Endothelial cell of hepatic sinusoid (primary cell): Measurements from ENCODE around the gene ASCC2.
"Not testable (repeated sequence)": the region's sequence is repeated elsewhere in the genome, so short reads cannot be mapped to it uniquely, and the experiment has no call there.

Experiments used
- in situ Hi-C: cut with HindIII; loops from 2 replicates; pipeline ENCODE4 v1.10.0; 2017; ENCODE audit warnings: low sequenced_read_pairs

ASCC2 gene, protein sequence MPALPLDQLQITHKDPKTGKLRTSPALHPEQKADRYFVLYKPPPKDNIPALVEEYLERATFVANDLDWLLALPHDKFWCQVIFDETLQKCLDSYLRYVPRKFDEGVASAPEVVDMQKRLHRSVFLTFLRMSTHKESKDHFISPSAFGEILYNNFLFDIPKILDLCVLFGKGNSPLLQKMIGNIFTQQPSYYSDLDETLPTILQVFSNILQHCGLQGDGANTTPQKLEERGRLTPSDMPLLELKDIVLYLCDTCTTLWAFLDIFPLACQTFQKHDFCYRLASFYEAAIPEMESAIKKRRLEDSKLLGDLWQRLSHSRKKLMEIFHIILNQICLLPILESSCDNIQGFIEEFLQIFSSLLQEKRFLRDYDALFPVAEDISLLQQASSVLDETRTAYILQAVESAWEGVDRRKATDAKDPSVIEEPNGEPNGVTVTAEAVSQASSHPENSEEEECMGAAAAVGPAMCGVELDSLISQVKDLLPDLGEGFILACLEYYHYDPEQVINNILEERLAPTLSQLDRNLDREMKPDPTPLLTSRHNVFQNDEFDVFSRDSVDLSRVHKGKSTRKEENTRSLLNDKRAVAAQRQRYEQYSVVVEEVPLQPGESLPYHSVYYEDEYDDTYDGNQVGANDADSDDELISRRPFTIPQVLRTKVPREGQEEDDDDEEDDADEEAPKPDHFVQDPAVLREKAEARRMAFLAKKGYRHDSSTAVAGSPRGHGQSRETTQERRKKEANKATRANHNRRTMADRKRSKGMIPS

DNA sequence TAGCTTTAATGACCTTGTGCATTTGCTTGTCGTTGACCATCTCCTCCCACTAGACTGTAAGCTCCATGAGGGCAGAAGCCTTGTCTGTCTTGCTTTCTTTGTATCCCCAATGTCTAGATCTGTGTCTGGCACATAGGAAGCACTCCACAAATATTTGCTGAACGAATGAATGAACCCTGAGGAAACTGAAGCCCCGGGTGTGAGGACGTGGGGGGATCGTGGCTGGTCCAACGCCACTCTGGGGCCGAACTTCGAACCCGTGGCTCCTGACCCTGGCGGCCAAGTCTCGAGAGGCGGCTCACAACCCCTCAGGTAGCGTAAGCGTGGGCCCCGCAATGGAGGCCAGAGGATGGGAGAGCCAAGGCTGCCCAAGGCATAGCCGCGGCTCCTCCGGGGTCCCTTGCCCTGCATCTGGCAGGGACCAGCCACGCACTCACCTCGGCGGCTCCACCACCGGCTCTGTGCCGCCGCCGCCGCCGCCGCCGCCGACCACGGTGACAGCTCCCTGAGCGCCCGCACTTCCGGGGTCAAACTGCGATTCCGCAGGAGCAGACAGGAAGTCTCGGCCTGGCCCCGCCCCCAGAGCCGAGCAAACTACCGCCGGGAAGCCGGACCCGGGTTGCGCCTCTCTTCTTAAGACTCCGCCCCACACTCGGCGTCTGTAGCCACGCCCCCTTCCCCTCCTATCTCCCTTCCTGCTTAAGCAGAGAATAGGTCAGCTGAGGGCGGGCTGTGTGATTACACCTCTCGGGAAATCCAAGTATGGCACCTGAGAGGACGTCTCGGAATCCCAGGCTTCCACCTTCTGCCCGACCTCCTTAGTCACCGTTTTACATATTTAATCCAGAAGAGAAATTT is at the start of gene ASCC2:
Gene ASCC2, minus strand, starts transcription at position 534 of the 858 bp plus-strand sequence. CDS start 5,949 bp downstream, outside the sequence.
- in situ Hi-C loops, result no loop called here

DNA sequence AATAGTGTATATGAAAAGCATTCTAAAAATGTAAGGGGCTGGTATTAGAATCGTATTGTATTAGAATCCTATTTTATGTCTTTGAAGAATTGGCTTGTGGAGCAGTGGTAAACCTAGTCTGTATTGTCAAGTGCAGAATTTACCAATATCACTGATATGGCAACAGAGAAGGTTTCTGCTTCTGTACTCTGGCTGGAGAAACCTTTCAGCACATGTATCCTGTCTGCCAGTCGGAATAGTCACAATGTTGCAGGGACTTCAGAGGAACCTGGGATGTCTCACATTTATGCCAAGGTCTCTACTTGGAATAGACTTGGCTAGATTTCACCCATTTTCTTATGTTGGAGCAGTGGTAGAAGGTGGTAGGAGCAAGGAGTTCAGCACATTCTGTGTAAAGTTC is 49.3 kb upstream of the ASCC2 start:
- in situ Hi-C loops, result no loop called here

DNA sequence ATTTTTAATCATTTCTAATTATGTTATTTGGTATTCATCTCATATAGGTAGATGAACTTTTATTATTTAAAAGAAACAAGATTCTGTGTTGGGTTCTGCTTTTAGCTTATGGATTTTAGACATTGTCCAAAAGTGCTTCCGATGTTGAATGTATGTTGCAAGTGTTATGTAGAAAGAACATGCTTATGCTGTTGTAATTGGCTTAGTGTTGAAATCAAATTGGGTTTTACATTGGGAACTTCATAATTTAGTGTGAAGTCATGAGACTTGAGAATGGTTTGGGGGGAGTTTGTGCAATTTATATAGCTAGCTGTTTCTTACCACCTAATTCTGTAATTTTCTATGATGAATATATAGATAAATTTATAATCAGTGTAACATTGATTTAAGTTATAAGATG is 48.5 kb upstream of the ASCC2 start:
- in situ Hi-C loops, result no loop called here

DNA sequence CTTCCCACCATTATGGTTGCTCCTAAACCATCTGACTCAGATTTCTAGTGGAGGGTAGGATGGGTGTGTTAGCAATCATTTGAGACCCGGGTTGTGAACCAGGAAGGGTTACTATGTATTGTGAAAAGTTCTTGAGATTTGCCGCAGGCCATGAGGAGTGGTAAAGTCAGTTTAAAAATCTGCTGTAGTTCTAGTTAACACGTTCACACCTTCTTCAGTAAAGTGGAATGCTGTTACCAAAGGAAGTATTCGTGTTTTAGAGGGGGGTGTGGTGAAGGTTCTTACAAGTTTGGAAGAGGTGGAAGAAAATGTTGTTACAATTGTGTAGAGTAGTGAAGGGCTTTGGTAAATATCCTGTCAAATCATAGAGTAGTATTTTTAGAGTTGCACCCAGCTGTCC is 47.5 kb upstream of the ASCC2 start:
- in situ Hi-C loops, result no loop called here

DNA sequence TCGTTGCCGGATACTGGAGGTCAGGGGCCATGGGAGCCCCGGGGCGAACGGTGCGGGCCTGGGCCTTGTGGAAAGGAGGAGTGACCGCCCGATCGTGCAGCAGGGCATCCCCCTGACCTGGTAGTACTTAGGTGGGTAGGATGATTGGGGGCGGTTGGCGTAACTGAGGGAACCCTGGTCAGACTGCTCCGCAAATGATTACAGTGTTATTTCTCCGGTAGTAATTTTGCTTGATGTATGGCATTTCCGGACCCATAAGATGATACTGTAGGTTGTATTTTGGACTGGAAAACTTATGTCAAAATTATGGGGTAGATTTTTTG is 45.7 kb upstream of the ASCC2 start:
- in situ Hi-C loops, result no loop called here

DNA sequence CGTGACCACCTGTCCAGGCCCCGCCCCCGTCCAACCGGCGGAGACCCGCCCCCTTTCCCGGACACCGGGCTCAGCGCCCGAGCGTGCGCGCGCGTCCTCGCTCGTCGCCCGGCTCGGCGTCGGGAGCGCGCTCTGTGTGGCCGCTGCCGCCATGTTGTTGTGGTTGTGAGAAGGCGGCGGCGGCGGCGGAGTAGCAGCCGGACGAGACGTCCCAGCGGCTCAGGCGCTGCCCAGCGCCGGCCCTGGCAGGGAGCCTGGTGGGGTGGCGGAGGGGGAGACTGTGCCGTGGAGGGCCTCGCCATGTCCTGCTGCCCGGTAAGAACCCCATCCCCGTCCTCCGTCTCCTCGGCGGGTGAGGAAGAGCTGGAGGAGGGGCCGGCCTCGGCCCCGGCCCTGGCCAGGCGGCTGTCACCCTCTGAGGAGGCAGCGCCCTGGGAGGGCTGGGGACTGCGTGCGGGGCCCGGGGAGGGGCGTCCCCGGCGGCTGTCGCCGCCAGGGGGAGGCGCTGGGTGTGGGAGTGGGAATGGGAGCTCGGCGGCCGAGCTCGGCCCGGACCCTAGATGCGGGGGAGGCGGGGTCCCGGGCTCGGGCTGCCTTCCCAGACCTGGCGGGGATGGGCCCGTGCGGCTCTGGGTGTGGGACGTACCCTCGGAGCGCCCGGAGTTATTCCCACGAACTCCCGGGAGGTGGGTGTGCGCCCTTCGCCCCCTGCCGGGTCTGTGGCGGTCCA is 45.1 kb upstream of the ASCC2 start, which contains the start of gene MTMR3:
Gene MTMR3, plus strand, starts transcription at position 130 of the 730 bp plus-strand sequence. CDS start 87,886 bp downstream, outside the sequence.
- in situ Hi-C loops, result no loop called here

DNA sequence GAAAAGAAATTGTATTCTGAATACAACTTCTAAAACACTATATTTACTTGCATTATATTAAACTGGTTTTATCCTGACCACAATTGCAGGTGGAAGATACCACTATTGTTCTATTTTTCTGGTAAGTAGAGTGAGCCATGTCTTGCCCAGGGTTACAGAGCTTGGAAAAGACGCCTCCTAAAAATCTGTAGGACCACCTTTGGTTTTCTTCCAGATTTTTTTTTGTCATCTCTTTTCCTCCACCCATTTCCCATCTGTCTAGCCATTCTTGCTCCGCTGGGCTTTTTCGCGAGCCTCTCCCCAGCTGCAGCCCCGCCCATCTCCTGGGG is 44.6 kb upstream of the ASCC2 start:
- in situ Hi-C loops, result no loop called here

DNA sequence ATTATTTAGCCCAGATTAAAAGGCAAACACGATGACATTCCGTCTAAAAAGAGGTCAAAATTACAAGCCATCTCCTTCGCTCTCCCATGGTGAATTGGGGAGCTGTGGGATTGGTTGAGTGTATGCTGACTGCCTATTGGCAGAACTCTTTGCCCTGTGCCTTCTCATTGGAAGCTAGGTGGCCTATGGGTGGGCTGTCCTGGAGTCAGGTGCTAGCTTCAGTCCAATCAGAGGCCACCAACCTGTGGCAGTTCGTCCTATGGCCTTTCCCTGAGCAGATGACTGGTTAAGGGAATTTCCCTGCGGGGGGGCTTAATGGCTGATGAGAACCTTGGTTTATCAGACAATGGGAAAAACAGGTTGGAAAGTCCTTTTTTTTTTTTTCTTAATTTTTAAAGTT is 41.7 kb upstream of the ASCC2 start:
- in situ Hi-C loops, result no loop called here

DNA sequence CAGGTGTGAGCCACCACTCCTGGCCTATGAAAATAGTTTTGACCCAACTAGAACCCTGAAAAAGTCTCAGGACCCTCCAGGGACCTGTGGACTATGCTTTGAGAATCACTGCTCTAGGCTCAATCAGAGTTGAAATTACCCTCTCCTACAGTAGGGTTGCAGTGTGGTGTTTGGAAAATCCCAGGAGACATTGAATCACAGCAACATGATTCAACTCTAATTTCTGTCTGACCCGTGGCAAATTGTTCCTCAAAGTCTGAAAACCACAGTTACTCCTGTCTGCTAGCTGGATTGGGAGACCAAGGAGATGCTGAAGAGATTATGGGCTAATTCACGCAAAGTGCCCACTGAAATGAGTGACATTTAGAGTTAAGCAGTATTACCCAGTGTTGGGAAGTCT is 39.5 kb upstream of the ASCC2 start:
- in situ Hi-C loops, result no loop called here

DNA sequence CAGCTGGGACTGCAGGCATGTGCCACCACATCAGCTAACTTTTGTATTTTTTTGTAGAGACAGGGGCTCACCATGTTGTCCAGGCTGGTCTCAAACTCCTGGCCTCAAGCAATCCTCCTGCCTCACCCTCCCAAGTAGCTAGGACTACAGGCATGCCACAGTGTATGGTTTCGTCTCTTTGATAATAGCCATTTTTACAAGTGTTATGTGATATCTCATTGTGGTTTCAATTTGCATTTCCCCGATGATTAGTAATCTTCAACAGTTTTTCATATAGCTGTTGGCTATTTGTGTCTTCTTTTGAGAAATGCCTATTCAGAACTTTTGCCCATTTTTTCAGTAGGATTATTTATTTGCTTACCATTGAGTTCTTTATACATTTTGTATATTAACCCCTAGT is 35.9 kb upstream of the ASCC2 start:
- in situ Hi-C loops, result no loop called here

DNA sequence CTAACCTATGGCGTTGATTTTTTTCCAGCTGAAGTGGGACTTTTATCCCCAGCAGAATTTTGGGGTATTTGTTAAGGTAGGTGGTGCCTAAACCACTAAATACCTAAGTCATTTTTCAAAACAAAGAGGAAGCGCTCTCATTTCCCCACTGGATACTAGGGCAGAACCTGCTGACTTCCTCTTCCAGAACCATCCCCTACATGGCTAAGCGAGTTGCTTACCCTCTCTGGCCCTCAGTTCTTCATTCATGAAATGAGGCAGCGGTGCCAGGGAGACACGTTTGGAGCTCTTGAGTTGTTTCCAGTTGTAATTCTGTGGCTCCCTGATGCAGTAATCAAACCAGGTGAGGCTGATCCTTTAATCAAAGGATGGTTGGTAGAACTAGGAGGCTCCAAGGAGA is 34.9 kb upstream of the ASCC2 start:
- in situ Hi-C loops, result no loop called here

DNA sequence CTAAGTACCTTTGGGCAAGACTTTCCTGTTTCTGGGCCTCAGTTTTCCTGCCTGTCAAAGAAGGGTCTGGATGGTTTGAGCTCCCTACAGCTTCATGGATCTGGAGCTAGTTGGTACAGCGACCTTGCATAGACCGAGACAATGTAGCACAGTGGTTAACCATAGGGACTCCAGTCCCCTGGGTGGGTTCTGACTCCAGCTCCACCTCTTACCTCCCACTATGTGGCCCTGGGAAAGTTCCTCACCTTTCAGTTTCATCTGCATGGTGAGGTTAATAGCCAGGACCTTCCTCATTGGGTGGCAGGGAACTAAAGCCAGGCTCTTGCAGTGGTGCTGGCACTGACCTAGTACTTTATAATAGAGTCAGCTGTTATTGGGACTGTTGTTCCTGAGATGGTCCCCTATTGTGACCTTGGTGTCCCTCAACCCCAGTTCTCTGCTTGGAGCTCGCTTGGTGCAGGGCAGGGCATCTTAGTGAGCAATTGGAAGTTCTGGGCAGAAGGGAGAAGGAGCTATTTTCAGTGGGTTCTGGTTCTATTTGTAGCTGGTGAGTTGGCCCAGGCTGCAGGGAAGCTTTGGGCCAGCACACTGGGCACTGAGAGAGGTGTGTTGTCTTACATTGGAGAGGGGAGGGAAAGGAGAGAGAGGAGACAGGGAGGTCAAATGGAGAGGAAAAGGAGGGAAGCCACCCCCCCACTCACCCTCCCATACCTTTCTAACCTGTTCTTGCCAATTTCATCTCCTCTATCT is 34.2 kb upstream of the ASCC2 start:
- in situ Hi-C loops, result no loop called here

DNA sequence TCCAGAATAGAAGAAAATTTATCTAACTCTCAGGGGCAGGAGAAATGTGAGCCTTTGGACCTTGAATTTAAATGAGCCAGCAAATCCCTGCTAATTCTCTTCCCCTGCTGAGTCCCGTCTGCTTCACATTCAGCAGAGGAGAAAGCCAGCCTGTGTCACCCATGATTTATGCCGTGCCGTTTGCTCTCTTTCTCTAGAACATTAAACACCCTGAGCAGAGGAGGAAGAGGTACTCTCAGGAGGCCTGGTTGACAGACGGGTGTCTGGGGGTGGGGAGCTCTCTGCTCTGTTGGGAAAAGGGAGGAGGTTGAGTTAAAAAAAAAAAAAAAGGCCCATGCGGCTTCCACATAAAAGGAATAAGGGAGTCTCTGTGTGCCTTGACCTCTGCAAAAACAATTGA is 33.6 kb upstream of the ASCC2 start:
- in situ Hi-C loops, result no loop called here

DNA sequence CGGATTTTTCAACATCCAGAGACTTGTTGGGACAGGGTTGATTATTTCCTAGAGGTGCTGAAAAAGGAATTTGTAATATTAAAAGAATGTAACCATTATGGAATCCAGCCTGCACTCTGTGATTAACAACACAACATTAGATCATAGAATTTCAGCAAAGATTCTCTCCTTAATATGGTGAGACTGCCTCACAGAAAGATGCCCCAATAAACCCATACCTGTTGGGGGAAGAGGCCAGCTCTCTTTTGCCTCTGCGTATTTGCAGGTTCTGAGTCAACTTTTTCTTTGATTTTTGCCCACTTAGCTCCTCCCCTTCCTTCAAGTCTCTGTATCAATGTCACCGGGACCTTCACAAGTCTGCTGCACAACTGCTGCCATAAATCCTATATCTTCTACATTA is 32.5 kb upstream of the ASCC2 start:
- in situ Hi-C loops, result no loop called here

DNA sequence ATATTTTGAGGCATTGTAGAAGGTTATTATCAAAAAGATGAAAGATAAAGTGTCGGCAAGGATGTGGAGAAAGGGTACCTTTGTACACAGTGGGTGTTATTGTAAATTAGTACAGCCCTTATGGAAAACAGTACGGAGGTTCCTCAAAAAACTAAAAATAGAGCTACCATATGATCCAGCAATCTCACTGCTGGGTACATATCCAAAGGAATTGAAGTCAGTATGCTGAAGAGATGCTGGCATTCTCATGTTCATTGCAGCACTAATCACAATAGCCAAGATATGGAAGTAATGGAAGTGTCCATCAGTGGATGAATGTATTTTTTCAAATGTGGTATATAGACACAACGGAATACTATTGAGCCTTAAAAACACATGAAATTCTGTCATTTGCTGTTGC is 29.8 kb upstream of the ASCC2 start:
- in situ Hi-C loops, result no loop called here

DNA sequence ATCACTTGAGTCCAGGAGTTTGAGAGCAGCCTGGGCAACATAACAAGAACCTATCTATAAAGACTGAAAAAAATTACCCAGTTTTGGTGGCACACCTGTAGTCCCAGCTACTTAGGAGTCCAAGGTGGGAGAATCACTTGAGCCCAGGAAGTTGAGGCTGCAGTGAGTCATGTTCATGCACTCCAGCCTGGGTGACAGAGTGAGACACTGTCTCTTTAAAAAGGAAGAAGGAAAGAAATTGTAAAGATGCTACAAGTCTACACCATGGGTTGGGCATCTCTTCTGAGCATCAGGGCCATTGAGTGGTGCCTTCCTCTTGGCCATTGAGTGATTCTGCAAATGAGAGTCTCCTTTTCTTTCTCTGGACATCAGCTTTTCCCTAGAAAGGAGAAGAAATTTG is 29.2 kb upstream of the ASCC2 start:
- in situ Hi-C loops, result no loop called here

DNA sequence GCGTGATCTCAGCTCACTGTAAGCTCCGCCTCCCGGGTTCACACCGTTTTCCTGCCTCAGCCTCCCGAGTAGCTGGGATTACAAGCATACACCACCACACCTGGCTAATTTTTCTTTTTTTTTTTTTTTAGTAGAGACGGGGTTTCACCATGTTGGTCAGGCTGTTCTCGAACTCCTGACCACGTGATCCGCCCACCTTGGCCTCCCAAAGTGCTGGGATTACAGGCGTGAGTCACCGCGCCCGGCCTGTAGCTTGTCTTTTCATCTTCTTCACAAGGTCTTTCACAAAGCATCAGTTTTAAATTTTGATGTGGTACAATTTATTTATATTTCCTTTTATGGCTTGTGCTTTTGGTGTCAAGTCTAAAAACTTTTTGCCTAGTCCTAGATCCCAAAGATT is 27.5 kb upstream of the ASCC2 start:
- in situ Hi-C loops, result not testable (repeated sequence)

DNA sequence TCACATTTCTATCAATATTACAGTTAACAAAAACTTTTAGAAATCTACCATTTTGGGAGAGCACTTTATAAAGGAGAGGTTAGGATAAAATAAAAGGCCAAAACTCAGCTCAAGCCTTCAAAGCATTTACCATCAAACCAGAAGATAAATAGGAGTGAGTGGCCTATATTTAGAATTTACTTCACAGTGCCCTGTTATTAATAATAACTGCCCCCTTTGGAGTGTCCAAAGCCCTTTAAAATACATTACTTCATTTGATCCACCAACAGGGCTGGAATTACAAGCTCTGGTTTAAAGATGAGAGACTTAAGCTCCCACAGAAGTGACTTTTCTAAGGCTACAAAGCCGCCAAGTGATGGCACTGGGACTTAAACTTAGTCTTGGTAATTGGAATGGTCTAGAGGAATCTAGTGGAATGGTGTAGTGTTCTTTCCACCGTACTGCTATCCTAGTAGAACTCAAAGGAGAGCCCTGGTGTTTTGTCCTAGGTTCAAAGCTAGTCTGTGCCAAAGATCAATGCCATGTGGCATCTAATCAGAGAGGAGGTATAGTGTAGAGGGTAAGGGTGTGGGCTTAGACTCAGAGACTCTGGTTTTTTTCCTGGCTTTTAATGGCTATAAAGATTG is 23.7 kb upstream of the ASCC2 start:
- in situ Hi-C loops, result no loop called here

DNA sequence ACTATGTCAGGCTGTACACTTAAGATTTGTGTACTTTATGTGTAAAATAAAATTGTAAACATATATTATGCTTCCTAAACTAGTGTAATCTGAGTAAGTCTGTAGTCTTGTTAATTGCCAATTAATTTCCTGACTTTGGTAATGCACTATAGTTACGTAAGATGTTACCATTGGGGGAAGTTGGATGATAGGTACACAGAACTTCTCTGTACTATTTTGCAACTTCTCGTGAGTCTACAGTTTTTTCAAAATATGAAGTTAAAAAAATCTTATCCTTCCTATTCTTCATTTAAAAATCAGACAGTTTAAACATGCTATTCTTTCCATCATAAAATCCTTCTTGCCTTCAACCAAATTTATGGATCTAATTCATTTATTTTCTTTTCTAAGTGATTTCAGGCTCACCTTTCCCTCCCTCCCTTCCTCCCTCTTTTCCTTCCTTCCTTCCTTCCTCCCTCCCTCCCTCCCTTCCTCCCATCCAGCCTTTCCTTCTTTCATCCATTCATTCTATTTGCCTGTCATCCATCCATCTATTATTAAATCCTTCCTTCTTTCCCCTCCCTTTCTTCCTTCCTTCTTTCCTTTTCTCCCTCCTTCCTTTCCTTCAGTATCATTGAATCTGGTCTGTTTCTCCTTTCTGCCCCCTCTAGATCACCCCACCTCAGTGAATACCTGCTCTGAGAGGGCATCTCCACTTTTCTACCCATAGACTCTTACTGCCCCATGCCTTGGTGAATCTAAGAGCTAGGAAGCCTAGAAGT is 22.1 kb upstream of the ASCC2 start:
- in situ Hi-C loops, result no loop called here
